Thymus (tissue), 11 donors: Measurements from ENCODE around the gene EXOSC5. TPM values are rescaled to one million over a fixed set of nuclear protein-coding genes. Genes with fewer than 3 reads are reported as not detected.

Experiments used
- DNase-seq, 9 donors: peaks; one replicate each; pipeline ENCODE4 v3.0.0-alpha.2; 2013; ENCODE audit warnings: low spot score in 9 of 9, low read depth in 6 of 9, missing footprints in 1 of 9
- H3K27ac ChIP-seq, 2 donors: one replicate each; pipeline ENCODE4 v1.5.1; 2013; ENCODE audit warnings: control low read depth in 1 of 2, low read depth in 1 of 2, low read length in 1 of 2, mild to moderate bottlenecking in 1 of 2, moderate library complexity in 1 of 2
- H3K27me3 ChIP-seq, 2 donors: one replicate each; pipeline ENCODE4 v1.5.1; 2013; ENCODE audit warnings: low read length in 1 of 2; ENCODE audit not compliant: control insufficient read depth in 2 of 2, insufficient read depth in 1 of 2
- H3K36me3 ChIP-seq, 2 donors: one replicate each; pipeline ENCODE4 v1.5.1; 2013; ENCODE audit warnings: low read length in 1 of 2, mild to moderate bottlenecking in 1 of 2, moderate library complexity in 1 of 2; ENCODE audit not compliant: control insufficient read depth in 2 of 2, insufficient read depth in 2 of 2
- H3K4me1 ChIP-seq, 2 donors: one replicate each; pipeline ENCODE4 v1.5.1; 2013; ENCODE audit warnings: low read length in 2 of 2; ENCODE audit not compliant: control insufficient read depth in 2 of 2, insufficient read depth in 2 of 2
- H3K4me3 ChIP-seq, 2 donors: one replicate each; pipeline ENCODE4 v1.5.1; 2013; ENCODE audit warnings: low read length in 2 of 2, control low read depth in 1 of 2, mild to moderate bottlenecking in 1 of 2
- H3K9me3 ChIP-seq, 2 donors: one replicate each; pipeline ENCODE4 v1.5.1; 2013; ENCODE audit warnings: low read length in 1 of 2, mild to moderate bottlenecking in 1 of 2; ENCODE audit not compliant: control insufficient read depth in 2 of 2, insufficient read depth in 1 of 2
- WGBS: extraction: QIAGEN DNeasy Blood & Tissue Kit; methylation state at CpG from one replicate; pipeline ENCODE4 v1.1.7; 2013; 5-methylcytosine and 5-hydroxymethylcytosine counted together
- polyA plus RNA-seq: library from polyadenylated mRNA; stranded (reverse); fragments of 200-250 nt; gene quantifications from one replicate; pipeline ENCODE4 v1.2.3, GENCODE V29; 2013
- total RNA-seq: library from RNA; stranded (reverse); fragments of 120-200 nt; gene quantifications from one replicate; pipeline ENCODE4 v1.2.4, GENCODE V29; 2013
- donor health status: healthy.

Gene EXOSC5
- total and polyA plus RNA-seq, 2 donors, result 20.2 to 20.3 TPM

- Histone ChIP-seq H3K4me3 (no peak overlapping the region), H3K36me3 (peaks cover 0 to 15% of the 10 kb centered on the region in 2 donors), H3K4me1 (peaks cover 10 to 11% of the 10 kb centered on the region in 2 donors), H3K9me3 (no peaks in the 10 kb centered on the region), H3K27ac (no peak overlapping the region), H3K27me3 (no peaks in the 10 kb centered on the region)
- no peak for DNase-seq
- 99% methylated on average over 3 of the region's 3 CpGs for WGBS
Observed at GRCh38 chr19:41402010-41402409, 4.9 kb upstream of the EXOSC5 start.

DNA sequence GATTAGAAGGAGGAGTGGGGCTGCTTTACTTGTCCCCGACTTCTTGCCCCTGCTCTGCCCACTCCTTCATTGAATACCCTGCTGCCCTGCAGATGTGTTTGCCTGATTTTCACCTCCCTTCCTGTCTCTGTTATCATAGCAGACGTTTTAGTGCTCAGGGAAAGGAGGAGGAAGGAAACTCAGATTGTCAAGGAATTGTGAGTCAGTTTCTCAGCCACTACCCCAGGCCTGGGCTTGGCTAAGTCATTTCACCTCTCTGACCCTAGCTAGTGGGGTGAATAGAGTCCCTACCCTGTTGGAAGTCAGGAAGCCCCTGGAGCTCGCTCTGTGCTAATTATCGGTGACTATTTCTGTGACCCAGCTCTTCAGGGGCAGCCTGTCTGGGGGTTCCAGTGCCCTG, 4.3 kb upstream of the EXOSC5 start:
- 89% methylated on average over 4 of the region's 4 CpGs for WGBS
- no peak for DNase-seq
- Histone ChIP-seq H3K9me3 (no peaks in the 10 kb centered on the region), H3K27ac (no peak overlapping the region), H3K4me1 (peaks cover 10 to 16% of the 10 kb centered on the region in 2 donors), H3K27me3 (no peaks in the 10 kb centered on the region), H3K4me3 (no peak overlapping the region), H3K36me3 (peaks cover 0 to 15% of the 10 kb centered on the region in 2 donors)

- H3K4me3 ChIP-seq, result no peak overlapping the region
- H3K36me3 ChIP-seq, result peaks cover 0 to 15% of the 10 kb centered on the region in 2 donors
- no peak overlapping the region for H3K27ac ChIP-seq
- no peaks in the 10 kb centered on the region for H3K9me3 ChIP-seq
- 96% methylated on average over 2 of the region's 2 CpGs for WGBS
- DNase-seq, result no peak
- H3K27me3 ChIP-seq, result no peaks in the 10 kb centered on the region
- peaks cover 10 to 19% of the 10 kb centered on the region in 2 donors for H3K4me1 ChIP-seq
Observed at GRCh38 chr19:41399525-41399924, 2.4 kb upstream of the EXOSC5 start.

DNA sequence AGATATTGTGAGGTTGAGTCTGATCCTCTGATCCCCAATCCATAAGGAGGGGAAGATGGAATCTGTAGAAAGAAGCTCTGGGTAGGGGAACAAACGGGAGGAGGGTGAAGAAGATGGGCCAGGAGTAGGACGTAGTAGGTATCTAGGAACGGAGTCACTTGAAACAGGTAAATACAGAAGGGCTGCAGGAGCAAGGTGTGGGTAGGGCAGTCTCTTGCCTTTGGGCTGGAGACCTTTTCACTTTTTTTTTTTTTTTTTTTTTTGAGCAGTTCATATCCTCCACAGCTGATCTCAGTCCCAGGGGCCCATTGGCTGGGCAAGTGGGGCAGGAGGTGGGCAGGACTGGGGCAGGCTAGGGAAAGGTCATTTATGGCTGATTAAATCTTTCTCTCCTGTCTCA, 1.9 kb upstream of the EXOSC5 start:
- Histone ChIP-seq H3K36me3 (peaks cover 0 to 15% of the 10 kb centered on the region in 2 donors), H3K4me3 (no peak overlapping the region), H3K9me3 (no peaks in the 10 kb centered on the region), H3K27ac (no peak overlapping the region), H3K27me3 (no peaks in the 10 kb centered on the region), H3K4me1 (peaks cover 10 to 19% of the 10 kb centered on the region in 2 donors)
- no peak for DNase-seq
- WGBS, result over 99% methylated on average over 3 of the region's 3 CpGs

GRCh38 chr19:41398598-41398997, 1.4 kb upstream of the EXOSC5 start:
- 81% methylated on average over 3 of the region's 3 CpGs for WGBS
- Histone ChIP-seq H3K4me1 (peaks cover 10 to 19% of the 10 kb centered on the region in 2 donors), H3K4me3 (peak overlapping the region; percentile 71 to 90), H3K27me3 (no peaks in the 10 kb centered on the region), H3K27ac (no peak overlapping the region), H3K36me3 (peaks cover 0 to 13% of the 10 kb centered on the region in 2 donors), H3K9me3 (no peaks in the 10 kb centered on the region)
- no peak for DNase-seq

DNA sequence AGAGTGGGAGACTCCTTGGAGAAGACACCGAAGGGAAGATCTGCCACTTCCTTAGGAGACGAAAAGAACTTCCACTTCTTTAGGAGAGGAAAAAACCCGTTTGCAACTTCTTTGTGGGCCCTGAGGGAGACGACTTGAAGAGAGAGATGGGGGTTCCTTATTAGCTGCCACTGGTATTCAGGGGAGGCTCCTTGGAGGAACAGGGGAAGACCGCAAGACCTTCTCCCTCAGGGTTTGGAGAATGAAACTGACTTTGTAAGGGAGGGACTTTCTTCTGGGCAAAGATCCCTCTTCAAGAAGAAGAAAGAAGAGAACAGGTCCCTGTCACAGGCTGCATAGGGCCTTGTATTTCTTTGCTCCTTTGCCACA, 875 bp upstream of the EXOSC5 start:
- Histone ChIP-seq H3K27me3 (no peaks in the 10 kb centered on the region), H3K27ac (peak overlapping the region in 1 of 2 donors; percentile 92), H3K4me3 (peak overlapping the region; percentile 71 to 90), H3K36me3 (peaks cover 0 to 8% of the 10 kb centered on the region in 2 donors), H3K9me3 (no peaks in the 10 kb centered on the region), H3K4me1 (peaks cover 10 to 19% of the 10 kb centered on the region in 2 donors)
- DNase-seq, result peak in 1 of 9 donors; percentile 2
- 0% methylated on average over 5 of the region's 5 CpGs for WGBS

DNA sequence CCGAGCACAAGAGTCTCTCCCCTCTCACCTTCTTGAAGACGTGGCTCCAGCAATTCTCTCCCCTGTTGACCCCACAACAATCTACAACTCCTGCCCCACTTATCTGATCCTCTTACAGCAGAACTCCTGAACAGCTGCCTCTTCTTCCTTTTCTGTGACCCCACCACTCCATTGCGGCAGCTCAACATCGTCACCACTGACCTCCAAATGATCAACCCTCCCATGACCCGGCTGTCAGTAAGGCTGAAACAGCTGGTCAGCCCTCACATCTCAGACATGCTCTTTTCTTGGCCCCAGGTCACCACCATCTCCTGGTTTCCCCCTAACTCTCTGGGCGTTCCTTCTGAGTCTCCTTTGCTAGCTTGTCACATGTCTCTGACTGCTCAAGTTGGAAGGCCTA, 1.8 kb downstream of the EXOSC5 start:
- 79% methylated on average over 6 of the region's 6 CpGs for WGBS
- no peak overlapping the region for H3K27ac ChIP-seq
- no peak overlapping the region for H3K4me3 ChIP-seq
- H3K36me3 ChIP-seq, result peaks cover 11 to 17% of the 10 kb centered on the region in 2 donors
- no peak for DNase-seq
- H3K9me3 ChIP-seq, result no peaks in the 10 kb centered on the region
- H3K27me3 ChIP-seq, result no peaks in the 10 kb centered on the region
- H3K4me1 ChIP-seq, result peaks cover 10 to 19% of the 10 kb centered on the region in 2 donors

DNA sequence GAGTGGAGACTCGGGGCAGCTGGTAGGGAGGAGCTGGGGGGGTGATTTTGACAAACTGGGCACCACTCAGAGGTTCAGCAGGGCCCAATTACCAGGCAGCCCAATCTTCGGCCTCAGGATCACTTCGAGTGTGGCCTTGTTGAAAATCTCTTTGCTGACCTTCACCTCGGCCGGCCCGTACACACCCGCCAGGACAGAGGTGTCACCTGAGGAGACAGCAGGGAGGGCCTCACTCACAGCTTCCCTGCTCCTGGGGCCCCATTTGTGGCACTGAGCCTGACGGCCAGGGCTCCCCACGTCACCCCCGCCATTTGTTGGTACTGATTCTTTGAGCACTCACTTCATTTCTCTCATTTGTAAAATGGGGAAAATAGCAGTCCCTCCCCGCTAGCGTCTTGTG, 4.4 kb downstream of the EXOSC5 start:
- peaks cover 23 to 28% of the 10 kb centered on the region in 2 donors for H3K36me3 ChIP-seq
- H3K27me3 ChIP-seq, result no peaks in the 10 kb centered on the region
- no peak for DNase-seq
- no peak overlapping the region for H3K4me3 ChIP-seq
- H3K9me3 ChIP-seq, result no peaks in the 10 kb centered on the region
- H3K27ac ChIP-seq, result no peak overlapping the region
- 98% methylated on average over 12 of the region's 12 CpGs for whole genome bisulfite sequencing
- H3K4me1 ChIP-seq, result peaks cover 0 to 9% of the 10 kb centered on the region in 2 donors

GRCh38 chr19:41391618-41392017, 5.5 kb downstream of the EXOSC5 start:
- H3K27ac ChIP-seq, result no peak overlapping the region
- H3K9me3 ChIP-seq, result no peaks in the 10 kb centered on the region
- peaks cover 28% of the 10 kb centered on the region in 2 donors for H3K36me3 ChIP-seq
- peaks cover 0 to 5% of the 10 kb centered on the region in 2 donors for H3K4me1 ChIP-seq
- H3K4me3 ChIP-seq, result no peak overlapping the region
- 88% methylated on average over 11 of the region's 11 CpGs for WGBS
- H3K27me3 ChIP-seq, result no peaks in the 10 kb centered on the region
- no peak for DNase-seq

DNA sequence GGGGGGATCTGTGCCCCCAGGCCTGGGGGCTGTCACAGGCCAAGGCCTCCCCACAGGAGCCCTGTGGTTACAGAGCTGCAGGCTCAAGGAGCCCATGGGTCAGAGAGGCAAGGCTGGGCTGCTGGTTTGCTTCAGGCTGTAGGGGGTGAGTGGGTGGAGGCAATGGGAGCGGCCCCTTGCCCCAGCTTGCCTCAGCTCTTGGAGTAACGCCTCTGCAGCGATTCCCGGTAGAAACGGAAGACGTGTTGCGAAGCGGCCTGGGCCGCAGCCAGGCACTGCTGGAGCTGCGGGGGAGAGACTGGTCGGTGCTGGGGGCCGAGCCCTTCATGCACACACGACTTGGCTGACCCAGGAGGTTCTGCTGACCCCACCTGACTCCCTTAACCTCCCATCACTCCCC, 10.7 kb downstream of the EXOSC5 start:
- H3K4me1 ChIP-seq, result no peaks in the 10 kb centered on the region
- no peak for DNase-seq
- 97% methylated on average over 13 of the region's 13 CpGs for WGBS
- no peak overlapping the region for H3K4me3 ChIP-seq
- no peaks in the 10 kb centered on the region for H3K9me3 ChIP-seq
- peaks cover 30% of the 10 kb centered on the region in 2 donors for H3K36me3 ChIP-seq
- peak overlapping the region in 1 of 2 donors; percentile 19 for H3K27ac ChIP-seq
- H3K27me3 ChIP-seq, result no peaks in the 10 kb centered on the region
